Endothelial cell of umbilical vein (primary cell): ENCODE results near the gene JMJD7. TPM values are rescaled to one million over a fixed set of nuclear protein-coding genes. Genes with fewer than 3 reads are reported as not detected.

Source experiments
- BruUV-seq: library from RNA; stranded (reverse); fragments of 400-500 nt; replicated peaks from 2 replicates; lab custom pipeline; 2021; lab: Mats Ljungman, UMichigan
- CTCF ChIA-PET: fragments of 300-600, 350-600 bp; sonication (Branson Sonifier 250); formaldehyde crosslinking; loops from one replicate; lab custom pipeline; 2021; ENCODE audit warnings: antibody characterized with exemption, inconsistent platforms; lab: Charles Lee
- POLR2A ChIA-PET: fragments of 300-600, 350-600 bp; sonication (Branson Sonifier 250); formaldehyde crosslinking; loops from one replicate; lab custom pipeline; 2021; ENCODE audit warnings: antibody characterized with exemption, inconsistent platforms; lab: Charles Lee
- DNase-seq: peaks from one replicate; pipeline ENCODE4 v3.0.0-alpha.2; 2011; ENCODE audit warnings: low read depth, low spot score
- FAIRE-seq: peaks from 2 replicates; lab custom pipeline; 2011; peaks lifted over from hg19 to GRCh38; lab: Jason Lieb, UNC
- H2AFZ ChIP-seq: 2 replicates; pipeline ENCODE4 v1.6.0; 2012; ENCODE audit warnings: low read depth, low read length, control low read depth, inconsistent platforms
- H3K27ac ChIP-seq: 2 replicates; pipeline ENCODE4 v1.5.1; 2011; ENCODE audit warnings: low read depth, mild to moderate bottlenecking, control low read depth, low read length, moderate library complexity; ENCODE audit not compliant: insufficient read depth
- H3K27me3 ChIP-seq, 2 experiments: 2 replicates each; pipeline versions ENCODE4 v1.6.0 to v1.6.1; 2011; ENCODE audit warnings: low read length in 2 of 2, mixed read lengths in 1 of 2; ENCODE audit not compliant: control insufficient read depth in 2 of 2, insufficient read depth in 2 of 2
- H3K36me3 ChIP-seq, 2 experiments: 2 replicates in 1 of 2; 3 replicates in 1 of 2; pipeline ENCODE4 v1.5.1; 2011; ENCODE audit warnings: low read length in 2 of 2, mild to moderate bottlenecking in 1 of 2, moderate library complexity in 1 of 2; ENCODE audit not compliant: control insufficient read depth in 2 of 2, insufficient read depth in 2 of 2; ENCODE audit errors: extremely low read depth in 1 of 2
- H3K4me1 ChIP-seq: 3 replicates; pipeline ENCODE4 v1.5.1; 2011; ENCODE audit warnings: mild to moderate bottlenecking, low read length; ENCODE audit not compliant: control insufficient read depth, insufficient read depth; ENCODE audit errors: extremely low read depth
- H3K4me2 ChIP-seq: 2 replicates; pipeline ENCODE4 v1.6.1; 2011; ENCODE audit warnings: low read length, control low read depth, mixed read lengths; ENCODE audit not compliant: insufficient read depth
- H3K4me3 ChIP-seq, 3 experiments: fragments of 200-600 bp in 1 of 3; sonication (generic), shearing (Covaris generic) in 1 of 3; replicated peaks in 1 of 3; 2 replicates each; pipeline ENCODE4 v1.5.1; 2011 to 2016; ENCODE audit warnings: control low read depth in 3 of 3, low read length in 3 of 3, mild to moderate bottlenecking in 2 of 3, inconsistent platforms in 1 of 3, low read depth in 1 of 3, moderate library complexity in 1 of 3; ENCODE audit not compliant: insufficient read depth in 1 of 3
- H3K79me2 ChIP-seq: 2 replicates; pipeline ENCODE4 v1.6.0; 2012; ENCODE audit warnings: low read length, inconsistent platforms; ENCODE audit not compliant: control insufficient read depth, insufficient read depth
- H3K9ac ChIP-seq: replicated peaks from 2 replicates; pipeline ENCODE3; 2011; ENCODE audit warnings: low read length, control low read depth; ENCODE audit not compliant: insufficient read depth; ENCODE audit errors: extremely low read depth
- H3K9me1 ChIP-seq: replicated peaks from 3 replicates; pipeline ENCODE4 v1.6.0; 2011; ENCODE audit warnings: mild to moderate bottlenecking, low read length; ENCODE audit not compliant: control insufficient read depth, insufficient read depth; ENCODE audit errors: extremely low read depth
- H3K9me3 ChIP-seq: replicated peaks from 2 replicates; pipeline ENCODE4 v1.5.1; 2012; ENCODE audit warnings: low read length, inconsistent platforms; ENCODE audit not compliant: control insufficient read depth, insufficient read depth
- H4K20me1 ChIP-seq: replicated peaks from 2 replicates; pipeline ENCODE3; 2011; ENCODE audit warnings: mild to moderate bottlenecking, low read length; ENCODE audit not compliant: control insufficient read depth, insufficient read depth; ENCODE audit errors: extremely low read depth
- CTCF ChIP-seq, 2 donors: IDR thresholded peaks; 1 replicate in 1 of 2; 2 replicates in 1 of 2; pipeline ENCODE4 v1.5.1; 2011; ENCODE audit warnings: low read length in 2 of 2, mild to moderate bottlenecking in 2 of 2, moderate library complexity in 2 of 2, control low read depth in 1 of 2, inconsistent platforms in 1 of 2, low read depth in 1 of 2; ENCODE audit not compliant: insufficient read depth in 1 of 2; ENCODE audit errors: extremely low read depth in 1 of 2
- EZH2 ChIP-seq: IDR thresholded peaks from 2 replicates; pipeline ENCODE4 v1.6.1; 2012; ENCODE audit warnings: borderline replicate concordance, low read depth, mild to moderate bottlenecking, moderate library complexity, low read length, inconsistent platforms; ENCODE audit not compliant: severe bottlenecking
- JUN ChIP-seq: IDR thresholded peaks from 2 replicates; pipeline ENCODE4 v1.6.1; 2011; ENCODE audit warnings: borderline replicate concordance, low read depth; ENCODE audit not compliant: insufficient read length, insufficient read depth
- MYC ChIP-seq: IDR thresholded peaks from one replicate; pipeline ENCODE4 v1.6.1; 2011; ENCODE audit warnings: mild to moderate bottlenecking, low read depth, low read length
- POLR2A ChIP-seq: IDR thresholded peaks from 2 replicates; pipeline ENCODE4 v1.6.1; 2012; ENCODE audit warnings: low read depth, mild to moderate bottlenecking, control low read depth, low read length
- POLR2AphosphoS5 ChIP-seq: IDR thresholded peaks from 2 replicates; pipeline ENCODE4 v1.6.1; 2012; ENCODE audit warnings: low read depth, mild to moderate bottlenecking, control low read depth, low read length, moderate library complexity; ENCODE audit not compliant: insufficient read depth
- dilution Hi-C: fragments of 300-500 bp; cut with MboI; formaldehyde crosslinking; loops from one replicate; pipeline ENCODE4 v1.15.0; 2019; ENCODE audit warnings: low sequenced_read_pairs; ENCODE audit not compliant: extremely low pct_ligation_motif_present
- intact Hi-C: fragments of 100-400 bp; cut with micrococcal nuclease; formaldehyde crosslinking; loops from one replicate; pipeline ENCODE4 v1.10.0; 2022
- polyA plus RNA-seq, 4 experiments: library from polyadenylated mRNA; depleted of rRNA in 3 of 4; stranded (reverse) in 3 of 4; unstranded in 1 of 4; fragments of >200 nt; gene quantifications; 2 replicates each; pipeline versions ENCODE4 v1.2.1 to v1.2.3, GENCODE V29; 2011 to 2012; ENCODE audit warnings: missing spikeins in 1 of 4
- total RNA-seq: library from RNA; stranded (reverse); gene quantifications from 2 replicates; pipeline ENCODE4 v1.2.3, GENCODE V29; 2021
- TF ChIP-seq, protein P1 (sequence below): IDR thresholded peaks from 2 replicates; pipeline ENCODE4 v1.6.1; 2011; ENCODE audit not compliant: insufficient read depth, insufficient read length

Gene JMJD7
- total and polyA plus RNA-seq, 2 donors (not counting 3 experiments of a cell fraction or from before 2014, with no cell fraction given) = 7.3 to 11.4 TPM

DNA sequence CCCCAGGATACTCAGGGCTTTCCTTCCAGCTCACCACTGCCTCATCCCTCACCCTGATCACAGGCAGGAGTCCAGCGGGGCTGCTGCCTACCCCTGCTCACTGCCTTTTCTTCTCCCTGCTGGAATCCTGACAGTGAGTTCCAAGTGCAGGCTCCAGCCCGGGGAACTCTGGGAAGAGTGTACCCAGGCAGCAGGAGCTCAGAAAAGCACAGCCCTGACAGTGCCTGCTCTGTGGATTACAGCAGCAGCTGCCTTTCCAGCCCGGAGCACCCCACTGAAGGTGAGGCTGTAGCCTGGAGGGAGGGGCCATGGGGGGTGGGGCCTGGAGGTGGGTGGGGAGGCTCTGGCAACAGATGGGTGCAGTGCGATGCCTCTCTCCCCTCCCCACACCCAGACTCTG lies 6.1 kb upstream of the JMJD7 start:
- H2AFZ ChIP-seq = no peak overlapping the region
- H3K9ac ChIP-seq = no peak overlapping the region
- no peaks in the 10 kb centered on the region for H4K20me1 ChIP-seq
- no peak for DNase-seq
- BruUV-seq = no TSS peak
- no peak overlapping the region for H3K4me2 ChIP-seq
- peaks cover 12 to 50% of the 10 kb centered on the region in 2 experiments for H3K36me3 ChIP-seq
- no peaks in the 10 kb centered on the region for H3K27me3 ChIP-seq
- H3K27ac ChIP-seq = no peak overlapping the region
- H3K9me1 ChIP-seq = no peaks in the 10 kb centered on the region
- ChIA-PET CTCF (interaction anchor here (1.2 to 1.3 kb wide), 2 partner anchors 10 to 218 kb away, joined by 5 to 6 read pairs; no protein-coding TSS in a partner anchor), POLR2A (interaction anchor here (0.7 kb wide), 1 partner anchor 337 kb away, joined by 7 read pairs; no protein-coding TSS in a partner anchor)
- TF ChIP-seq, protein P1, sequence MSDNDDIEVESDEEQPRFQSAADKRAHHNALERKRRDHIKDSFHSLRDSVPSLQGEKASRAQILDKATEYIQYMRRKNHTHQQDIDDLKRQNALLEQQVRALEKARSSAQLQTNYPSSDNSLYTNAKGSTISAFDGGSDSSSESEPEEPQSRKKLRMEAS = no peak
- TF ChIP-seq POLR2AphosphoS5 (no peak), POLR2A (no peak), JUN (no peak), MYC (no peak), CTCF (IDR thresholded peaks at IDR 0.05; ENCODE audit: extremely low read depth in 1 of 2, insufficient read depth in 1 of 2, low read depth in 1 of 2, low read length in 2 of 2) (no peak), EZH2 (no peak)
- dilution Hi-C loops = no loop called here
- no peaks in the 10 kb centered on the region for H3K4me1 ChIP-seq
- intact Hi-C loops = no loop called here
- no peak for FAIRE-seq
- H3K9me3 ChIP-seq = no peaks in the 10 kb centered on the region
- H3K4me3 ChIP-seq = no peak overlapping the region
- H3K79me2 ChIP-seq = no peaks in the 10 kb centered on the region
